IMR-90 (cell line): ENCODE measurements around the gene HMX1. TPM values are rescaled to one million over a fixed set of nuclear protein-coding genes. Genes with fewer than 3 reads are reported as not detected.

Source experiments
- ATAC-seq: fragments of 200-7000 bp; cut with Tn5 transposase; 2 replicates; pipeline ENCODE4 v1.9.1; 2020; ENCODE audit warnings: low read depth, mild to moderate bottlenecking, moderate library complexity
- BruUV-seq: library from RNA; stranded (reverse); fragments of 400-500 nt; replicated peaks from 2 replicates; lab custom pipeline; 2021; lab: Mats Ljungman, UMichigan
- CTCF ChIA-PET: fragments of 300-600 bp; formaldehyde crosslinking; extraction: SDS; loops from one replicate; lab custom pipeline; 2021; ENCODE audit warnings: antibody characterized with exemption; lab: Yijun Ruan, JAX
- POLR2A ChIA-PET: fragments of 300-600 bp; sonication (Branson Sonifier 250); formaldehyde crosslinking; loops from one replicate; lab custom pipeline; 2022; ENCODE audit warnings: antibody characterized with exemption; ENCODE audit not compliant: unreplicated experiment; lab: Charles Lee
- DNase-seq: peaks from one replicate; pipeline ENCODE4 v3.0.0; 2013
- H2AFZ ChIP-seq: replicated peaks from 2 replicates; pipeline ENCODE3; 2013; ENCODE audit warnings: low read length, mild to moderate bottlenecking; ENCODE audit not compliant: poor library complexity
- H2AK5ac ChIP-seq: 2 replicates; pipeline ENCODE4 v1.6.1; 2013; ENCODE audit warnings: low read depth, low read length, inconsistent platforms
- H2AK9ac ChIP-seq: replicated peaks from 2 replicates; pipeline ENCODE3; 2013; ENCODE audit warnings: mild to moderate bottlenecking, low read depth, low read length, moderate library complexity; ENCODE audit not compliant: poor library complexity
- H2BK120ac ChIP-seq: 2 replicates; pipeline ENCODE4 v1.6.1; 2013; ENCODE audit warnings: low read depth, low read length, inconsistent platforms
- H2BK15ac ChIP-seq: 3 replicates; pipeline ENCODE4 v1.6.1; 2013; ENCODE audit warnings: low read depth, low read length, inconsistent platforms
- H2BK20ac ChIP-seq: 2 replicates; pipeline ENCODE4 v1.6.1; 2013; ENCODE audit warnings: low read depth, mild to moderate bottlenecking, inconsistent platforms, low read length, moderate library complexity
- H2BK5ac ChIP-seq: 2 replicates; pipeline ENCODE4 v1.6.1; 2013; ENCODE audit warnings: mild to moderate bottlenecking, low read depth, low read length, inconsistent platforms; ENCODE audit not compliant: poor library complexity, severe bottlenecking
- H3K14ac ChIP-seq: replicated peaks from 2 replicates; pipeline ENCODE4 v1.6.1; 2013; ENCODE audit warnings: low read depth, low read length, inconsistent platforms
- H3K18ac ChIP-seq: 2 replicates; pipeline ENCODE4 v1.6.1; 2013; ENCODE audit warnings: low read depth, low read length, control low read depth
- H3K23ac ChIP-seq: 2 replicates; pipeline ENCODE4 v1.6.1; 2013; ENCODE audit warnings: low read depth, low read length, inconsistent platforms
- H3K27ac ChIP-seq: 2 replicates; pipeline ENCODE4 v1.5.1; 2013; ENCODE audit warnings: mild to moderate bottlenecking, control low read depth, low read length; ENCODE audit not compliant: insufficient read depth
- H3K27me3 ChIP-seq: 2 replicates; pipeline ENCODE4 v1.6.1; 2013; ENCODE audit warnings: low read length; ENCODE audit not compliant: control insufficient read depth, insufficient read depth
- H3K36me3 ChIP-seq: 2 replicates; pipeline ENCODE4 v1.6.1; 2013; ENCODE audit warnings: low read length, mixed read lengths; ENCODE audit not compliant: control insufficient read depth, insufficient read depth
- H3K4ac ChIP-seq: 2 replicates; pipeline ENCODE4 v1.6.1; 2013; ENCODE audit warnings: low read depth, low read length, inconsistent platforms
- H3K4me1 ChIP-seq: 2 replicates; pipeline ENCODE4 v1.6.1; 2013; ENCODE audit warnings: low read length, mixed read lengths; ENCODE audit not compliant: control insufficient read depth, insufficient read depth
- H3K4me2 ChIP-seq: 2 replicates; pipeline ENCODE4 v1.6.1; 2013; ENCODE audit warnings: low read depth, mild to moderate bottlenecking, control low read depth, low read length, moderate library complexity
- H3K4me3 ChIP-seq: 2 replicates; pipeline ENCODE4 v1.5.1; 2013; ENCODE audit warnings: low read depth, mild to moderate bottlenecking, control low read depth, low read length, moderate library complexity; ENCODE audit not compliant: insufficient read depth
- H3K56ac ChIP-seq: 2 replicates; pipeline ENCODE4 v1.6.1; 2013; ENCODE audit warnings: low read length, inconsistent platforms; ENCODE audit not compliant: insufficient read depth; ENCODE audit errors: extremely low read depth
- H3K79me1 ChIP-seq, 2 experiments: 2 replicates each; pipeline ENCODE4 v1.6.1; 2013; ENCODE audit warnings: low read length in 2 of 2, inconsistent platforms in 1 of 2, low read depth in 1 of 2
- H3K9ac ChIP-seq: 2 replicates; pipeline ENCODE4 v1.6.1; 2013; ENCODE audit warnings: low read depth, low read length, control low read depth
- H3K9me1 ChIP-seq: 2 replicates; pipeline ENCODE4 v1.6.1; 2013; ENCODE audit warnings: low read length, inconsistent platforms; ENCODE audit not compliant: insufficient read depth
- H3K9me3 ChIP-seq: 2 replicates; pipeline ENCODE4 v1.6.1; 2013; ENCODE audit warnings: low read length; ENCODE audit not compliant: control insufficient read depth, insufficient read depth
- H4K20me1 ChIP-seq: 2 replicates; pipeline ENCODE4 v1.6.1; 2013; ENCODE audit warnings: low read length, inconsistent platforms; ENCODE audit not compliant: insufficient read depth
- H4K5ac ChIP-seq: 2 replicates; pipeline ENCODE4 v1.6.1; 2013; ENCODE audit warnings: mild to moderate bottlenecking, low read depth, low read length, control low read depth
- H4K8ac ChIP-seq, 2 experiments: 2 replicates each; pipeline ENCODE4 v1.6.1; 2013; ENCODE audit warnings: low read depth in 2 of 2, low read length in 2 of 2, control low read depth in 1 of 2, inconsistent platforms in 1 of 2
- H4K91ac ChIP-seq: 2 replicates; pipeline ENCODE4 v1.6.1; 2013; ENCODE audit warnings: low read depth, low read length, inconsistent platforms; ENCODE audit not compliant: insufficient read depth
- BHLHE40 ChIP-seq: fragments of 150-350 bp; IDR thresholded peaks from 2 replicates; pipeline ENCODE4 v1.6.1; 2016; ENCODE audit warnings: mild to moderate bottlenecking, low read depth, low read length
- CEBPB ChIP-seq: IDR thresholded peaks from 2 replicates; pipeline ENCODE4 v1.6.1; 2012; ENCODE audit warnings: low read depth, low read length, improper control_type of control experiment
- CHD1 ChIP-seq: IDR thresholded peaks from 2 replicates; pipeline ENCODE4 v1.6.1; 2012; ENCODE audit warnings: low read depth, low read length, improper control_type of control experiment
- FOS ChIP-seq: fragments of 150-350 bp; IDR thresholded peaks from 2 replicates; pipeline ENCODE4 v1.6.1; 2016; ENCODE audit warnings: low read depth, low read length
- MAFK ChIP-seq: IDR thresholded peaks from 2 replicates; pipeline ENCODE4 v1.6.1; 2012; ENCODE audit warnings: low read depth, low read length, improper control_type of control experiment
- MAZ ChIP-seq: IDR thresholded peaks from 2 replicates; pipeline ENCODE4 v1.6.1; 2012; ENCODE audit warnings: low read depth, mild to moderate bottlenecking, low read length, improper control_type of control experiment, moderate library complexity, borderline replicate concordance
- MXI1 ChIP-seq: IDR thresholded peaks from 2 replicates; pipeline ENCODE4 v1.6.1; 2012; ENCODE audit warnings: low read depth, mild to moderate bottlenecking, low read length, moderate library complexity, borderline replicate concordance
- NFE2L2 ChIP-seq: fragments of 150-350 bp; IDR thresholded peaks from 2 replicates; pipeline ENCODE4 v1.6.1; 2016; ENCODE audit warnings: low read depth, mild to moderate bottlenecking, low read length
- POLR2A ChIP-seq: IDR thresholded peaks from 2 replicates; pipeline ENCODE4 v1.6.1; 2012; ENCODE audit warnings: mild to moderate bottlenecking, low read depth, low read length
- RAD21 ChIP-seq: IDR thresholded peaks from 2 replicates; pipeline ENCODE4 v1.6.1; 2012; ENCODE audit warnings: low read length, improper control_type of control experiment
- RCOR1 ChIP-seq: IDR thresholded peaks from 2 replicates; pipeline ENCODE4 v1.6.1; 2012; ENCODE audit warnings: mild to moderate bottlenecking, low read length, improper control_type of control experiment; ENCODE audit not compliant: insufficient replicate concordance
- RFX5 ChIP-seq: IDR thresholded peaks from 2 replicates; pipeline ENCODE4 v1.8.0; 2012; ENCODE audit warnings: low read depth, mild to moderate bottlenecking, low read length, moderate library complexity
- SMC3 ChIP-seq: fragments of 150-350 bp; IDR thresholded peaks from 2 replicates; pipeline ENCODE4 v1.6.1; 2016; ENCODE audit warnings: low read depth, mild to moderate bottlenecking, antibody characterized with exemption, low read length, moderate library complexity
- WGBS, 2 experiments: methylation state at CpG; one replicate each; pipeline versions ENCODE4 v1.1.5 to v1.1.7; 2013; ENCODE audit warnings: missing lambda C conversion rate in 2 of 2; ENCODE audit not compliant: insufficient read length in 1 of 2; ENCODE audit errors: extremely low coverage in 2 of 2; 5-methylcytosine and 5-hydroxymethylcytosine counted together
- dilution Hi-C: fragments of 300-500 bp; cut with HindIII; formaldehyde crosslinking; loops from one replicate; pipeline ENCODE4 v1.14.3; 2018; ENCODE audit warnings: low sequenced_read_pairs; ENCODE audit not compliant: unreplicated experiment
- in situ Hi-C: fragments of 300-500 bp; cut with MboI; formaldehyde crosslinking; loops from 3 replicates; pipeline ENCODE4 v1.14.3; 2019; ENCODE audit warnings: low sequenced_read_pairs, inconsistent platforms, mixed read lengths
- intact Hi-C: fragments of 100-400 bp; cut with micrococcal nuclease; formaldehyde crosslinking; loops from 2 replicates; pipeline ENCODE4 v1.10.0; 2022
- polyA plus RNA-seq, 3 experiments: library from polyadenylated mRNA; depleted of rRNA; stranded (reverse); fragments of >200 nt; gene quantifications; 2 replicates each; pipeline ENCODE4 v1.2.3, GENCODE V29; 2012; ENCODE audit warnings: low replicate concordance in 1 of 3
- total RNA-seq: library from RNA; depleted of rRNA; stranded (reverse); fragments of >200 nt; gene quantifications from 2 replicates; pipeline ENCODE4 v1.2.3, GENCODE V29; 2012
- TF ChIP-seq, protein P1 (sequence below): fragments of 150-350 bp; IDR thresholded peaks from 2 replicates; pipeline ENCODE4 v1.6.1; 2017; ENCODE audit warnings: mild to moderate bottlenecking, antibody characterized with exemption, low read length, low read depth
- TF ChIP-seq, protein P2 (sequence below): conservative IDR thresholded peaks from 2 replicates; pipeline ENCODE4 v1.5.1; 2012; ENCODE audit warnings: mild to moderate bottlenecking, low read depth, low read length, improper control_type of control experiment
- TF ChIP-seq, protein P3 (sequence below): fragments of 150-350 bp; IDR thresholded peaks from 2 replicates; pipeline ENCODE4 v1.6.1; 2016; ENCODE audit warnings: low read depth, mild to moderate bottlenecking, low read length, moderate library complexity, borderline replicate concordance

Gene HMX1
- total and polyA plus RNA-seq, 2 of the 4 experiments (the other 2 are of a cell fraction), result not detected

DNA sequence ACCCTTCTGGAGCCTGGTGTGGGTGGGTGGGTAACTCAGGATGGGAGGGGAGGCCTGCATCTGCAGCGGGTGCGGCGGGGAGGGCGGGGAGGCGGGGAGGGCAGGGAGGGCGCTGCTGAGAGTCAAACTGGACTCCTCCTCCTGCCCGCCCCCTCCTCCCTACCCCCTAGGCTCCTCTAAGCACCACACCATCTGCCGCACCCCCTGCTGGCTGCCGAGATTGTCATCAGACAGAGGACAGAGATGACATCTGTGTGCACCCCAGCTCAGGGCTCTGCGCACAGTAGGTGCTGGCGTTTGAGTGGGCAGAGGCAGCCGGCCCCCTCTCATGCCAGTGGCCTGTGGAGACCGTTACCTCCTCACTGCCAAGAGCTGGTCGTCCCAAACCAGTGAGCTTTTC lies 10.6 kb upstream of the HMX1 start:
- Histone ChIP-seq H3K4ac (no peak overlapping the region), H4K20me1 (no peaks in the 10 kb centered on the region), H3K36me3 (no peaks in the 10 kb centered on the region), H3K4me3 (no peak overlapping the region), H3K9me3 (no peaks in the 10 kb centered on the region), H2BK5ac (no peak overlapping the region), H3K14ac (no peak overlapping the region), H2BK15ac (no peak overlapping the region), H2BK120ac (no peak overlapping the region), H3K56ac (no peak overlapping the region), H4K5ac (no peak overlapping the region), H2AFZ (no peak overlapping the region), H3K27me3 (peaks cover 15% of the 10 kb centered on the region), H4K8ac (no peak overlapping the region), H3K27ac (no peak overlapping the region), H3K79me1 (no peaks in the 10 kb centered on the region), H4K91ac (no peak overlapping the region), H2BK20ac (no peak overlapping the region), H3K23ac (no peak overlapping the region), H3K9me1 (no peaks in the 10 kb centered on the region), H3K4me2 (no peak overlapping the region), H2AK9ac (no peak overlapping the region), H3K4me1 (no peaks in the 10 kb centered on the region), H3K9ac (no peak overlapping the region), H2AK5ac (no peak overlapping the region), H3K18ac (no peak overlapping the region)
- no CpG with 5 or more reads among the region's 14 CpGs for WGBS, 2 experiments
- in situ Hi-C loops, result no loop called here
- ChIA-PET POLR2A (no interaction called here), CTCF (no interaction called here)
- DNase-seq, result no peak
- ATAC-seq, result no peak
- BruUV-seq, result no TSS peak
- dilution Hi-C loops, result no loop called here
- TF ChIP-seq FOS (no peak), MAZ (no peak), BHLHE40 (no peak), CHD1 (no peak), RAD21 (no peak), RFX5 (no peak), POLR2A (no peak), CEBPB (no peak), MXI1 (no peak), SMC3 (no peak), MAFK (no peak), RCOR1 (no peak), NFE2L2 (no peak)
- TF ChIP-seq, protein P1, sequence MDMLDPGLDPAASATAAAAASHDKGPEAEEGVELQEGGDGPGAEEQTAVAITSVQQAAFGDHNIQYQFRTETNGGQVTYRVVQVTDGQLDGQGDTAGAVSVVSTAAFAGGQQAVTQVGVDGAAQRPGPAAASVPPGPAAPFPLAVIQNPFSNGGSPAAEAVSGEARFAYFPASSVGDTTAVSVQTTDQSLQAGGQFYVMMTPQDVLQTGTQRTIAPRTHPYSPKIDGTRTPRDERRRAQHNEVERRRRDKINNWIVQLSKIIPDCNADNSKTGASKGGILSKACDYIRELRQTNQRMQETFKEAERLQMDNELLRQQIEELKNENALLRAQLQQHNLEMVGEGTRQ, result no peak
- TF ChIP-seq, protein P2, sequence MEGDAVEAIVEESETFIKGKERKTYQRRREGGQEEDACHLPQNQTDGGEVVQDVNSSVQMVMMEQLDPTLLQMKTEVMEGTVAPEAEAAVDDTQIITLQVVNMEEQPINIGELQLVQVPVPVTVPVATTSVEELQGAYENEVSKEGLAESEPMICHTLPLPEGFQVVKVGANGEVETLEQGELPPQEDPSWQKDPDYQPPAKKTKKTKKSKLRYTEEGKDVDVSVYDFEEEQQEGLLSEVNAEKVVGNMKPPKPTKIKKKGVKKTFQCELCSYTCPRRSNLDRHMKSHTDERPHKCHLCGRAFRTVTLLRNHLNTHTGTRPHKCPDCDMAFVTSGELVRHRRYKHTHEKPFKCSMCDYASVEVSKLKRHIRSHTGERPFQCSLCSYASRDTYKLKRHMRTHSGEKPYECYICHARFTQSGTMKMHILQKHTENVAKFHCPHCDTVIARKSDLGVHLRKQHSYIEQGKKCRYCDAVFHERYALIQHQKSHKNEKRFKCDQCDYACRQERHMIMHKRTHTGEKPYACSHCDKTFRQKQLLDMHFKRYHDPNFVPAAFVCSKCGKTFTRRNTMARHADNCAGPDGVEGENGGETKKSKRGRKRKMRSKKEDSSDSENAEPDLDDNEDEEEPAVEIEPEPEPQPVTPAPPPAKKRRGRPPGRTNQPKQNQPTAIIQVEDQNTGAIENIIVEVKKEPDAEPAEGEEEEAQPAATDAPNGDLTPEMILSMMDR, result no peak
- TF ChIP-seq, protein P3, sequence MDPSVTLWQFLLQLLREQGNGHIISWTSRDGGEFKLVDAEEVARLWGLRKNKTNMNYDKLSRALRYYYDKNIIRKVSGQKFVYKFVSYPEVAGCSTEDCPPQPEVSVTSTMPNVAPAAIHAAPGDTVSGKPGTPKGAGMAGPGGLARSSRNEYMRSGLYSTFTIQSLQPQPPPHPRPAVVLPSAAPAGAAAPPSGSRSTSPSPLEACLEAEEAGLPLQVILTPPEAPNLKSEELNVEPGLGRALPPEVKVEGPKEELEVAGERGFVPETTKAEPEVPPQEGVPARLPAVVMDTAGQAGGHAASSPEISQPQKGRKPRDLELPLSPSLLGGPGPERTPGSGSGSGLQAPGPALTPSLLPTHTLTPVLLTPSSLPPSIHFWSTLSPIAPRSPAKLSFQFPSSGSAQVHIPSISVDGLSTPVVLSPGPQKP, result no peak
- intact Hi-C loops, result loop anchor here (10.0 kb wide), 1 partner anchor 187 kb away; no protein-coding TSS in a partner anchor
